Chondrocyte (in vitro differentiated cells): ENCODE measurements around the gene SASH1. TPM values are rescaled to one million over a fixed set of nuclear protein-coding genes. Genes with fewer than 3 reads are reported as not detected.

Source experiments
- DNase-seq: peaks from one replicate; pipeline ENCODE4 v3.0.0; 2021; ENCODE audit warnings: mixed read lengths, low spot score
- H3K27ac Mint-ChIP-seq: one replicate; pipeline ENCODE4 v1.8.0; 2021; ENCODE audit warnings: mild to moderate bottlenecking, moderate library complexity, mixed read lengths; ENCODE audit not compliant: unreplicated experiment
- H3K27me3 Mint-ChIP-seq: 2 replicates; pipeline ENCODE4 v1.8.0; 2021; ENCODE audit warnings: low read depth, mixed read lengths
- H3K36me3 Mint-ChIP-seq: 2 replicates; pipeline ENCODE4 v1.8.0; 2021; ENCODE audit warnings: low read depth, mixed read lengths
- H3K4me1 Mint-ChIP-seq: 2 replicates; pipeline ENCODE4 v1.8.0; 2021; ENCODE audit warnings: low read depth, mild to moderate bottlenecking, mixed read lengths
- H3K4me3 Mint-ChIP-seq: one replicate; pipeline ENCODE4 v1.8.0; 2021; ENCODE audit warnings: mild to moderate bottlenecking, moderate library complexity, mixed read lengths; ENCODE audit not compliant: unreplicated experiment
- H3K9me3 Mint-ChIP-seq: 2 replicates; pipeline ENCODE4 v1.8.0; 2021; ENCODE audit warnings: low read depth, mixed read lengths
- CTCF ChIP-seq: fragments of 200-600 bp; sonication (generic); IDR thresholded peaks from 2 replicates; pipeline ENCODE4 v1.5.0; 2021; ENCODE audit warnings: antibody characterized with exemption, mild to moderate bottlenecking, moderate library complexity
- total RNA-seq: library from RNA; stranded (reverse); gene quantifications from 3 replicates; pipeline ENCODE4 v1.2.1, GENCODE V29; 2021

SASH1 gene
- total RNA-seq, 1 donor from 2014 or later: 82.9 TPM

GRCh38 chr6:148517470-148517869, 174.8 kb downstream of the SASH1 start:
- Mint-ChIP-seq H3K27me3 (no peaks in the 10 kb centered on the region), H3K4me3 (no peak overlapping the region), H3K27ac (no peak overlapping the region), H3K9me3 (no peaks in the 10 kb centered on the region), H3K36me3 (peaks cover 31% of the 10 kb centered on the region), H3K4me1 (peaks cover 59% of the 10 kb centered on the region)
- TF ChIP-seq CTCF: no peak
- DNase-seq: no peak

GRCh38 chr6:148518511-148519156, 176.0 kb downstream of the SASH1 start:
- no peak overlapping the region for H3K27ac Mint-ChIP-seq

GRCh38 chr6:148520109-148520841, 177.6 kb downstream of the SASH1 start:
- no peak for TF ChIP-seq CTCF
- Mint-ChIP-seq H3K27me3 (no peaks in the 10 kb centered on the region), H3K27ac (peak overlapping the region; percentile 87), H3K9me3 (no peaks in the 10 kb centered on the region), H3K4me3 (no peak overlapping the region), H3K36me3 (peaks cover 29% of the 10 kb centered on the region), H3K4me1 (peaks cover 60% of the 10 kb centered on the region)
- no peak for DNase-seq

More at GRCh38 chr6:148518511-148519156, 176.0 kb downstream of the SASH1 start:
- TF ChIP-seq CTCF: no peak
- Mint-ChIP-seq H3K9me3 (no peaks in the 10 kb centered on the region), H3K4me3 (no peak overlapping the region), H3K4me1 (peaks cover 62% of the 10 kb centered on the region), H3K27me3 (no peaks in the 10 kb centered on the region), H3K36me3 (peaks cover 33% of the 10 kb centered on the region)
- no peak for DNase-seq

- TF ChIP-seq CTCF: no peak
- Mint-ChIP-seq H3K4me3 (no peak overlapping the region), H3K27me3 (no peaks in the 10 kb centered on the region), H3K4me1 (peaks cover 69% of the 10 kb centered on the region), H3K27ac (peak overlapping the region; percentile 87), H3K9me3 (no peaks in the 10 kb centered on the region), H3K36me3 (peaks cover 26% of the 10 kb centered on the region)
- no peak for DNase-seq
Observed at GRCh38 chr6:148521158-148521557, 178.5 kb downstream of the SASH1 start.

GRCh38 chr6:148521586-148521985, 178.9 kb downstream of the SASH1 start:
- peaks cover 73% of the 10 kb centered on the region for H3K4me1 Mint-ChIP-seq
- no peak for TF ChIP-seq CTCF
- DNase-seq: no peak
- no peak overlapping the region for H3K4me3 Mint-ChIP-seq
- H3K9me3 Mint-ChIP-seq: no peaks in the 10 kb centered on the region
- H3K27me3 Mint-ChIP-seq: no peaks in the 10 kb centered on the region
- H3K27ac Mint-ChIP-seq: peak overlapping the region; percentile 87
- H3K36me3 Mint-ChIP-seq: peaks cover 26% of the 10 kb centered on the region
